ENCODE results near the gene RAD51B.

GRCh38 chr14:68733086-68733914, 913.7 kb downstream of the RAD51B start:
- TF ChIP-seq CTCF (IDR thresholded peaks at IDR 0.05; ENCODE audit: insufficient read depth, low read length) (no peak), POLR2AphosphoS5 (IDR thresholded peaks at IDR 0.05; ENCODE audit: low read depth) (no peak), GABPA (IDR thresholded peaks at IDR 0.05; ENCODE audit: low read depth) (peak; percentile 65), REST (IDR thresholded peaks at IDR 0.05; ENCODE audit: insufficient replicate concordance, low read depth) (no peak), SPI1 (IDR thresholded peaks at IDR 0.05; ENCODE audit: borderline replicate concordance, low read depth) (no peak)

Measured in HL-60 (cell line).